Heart right ventricle (tissue), 16 donors: ENCODE results near the gene HMG20A. TPM values are rescaled to one million over a fixed set of nuclear protein-coding genes. Genes with fewer than 3 reads are reported as not detected.

Source experiments
- ATAC-seq, 8 donors: fragments of 200-7000 bp; cut with Tn5 transposase; one replicate each; pipeline ENCODE4 v1.9.1; 2020; ENCODE audit warnings: mild to moderate bottlenecking in 8 of 8, moderate library complexity in 8 of 8, moderate number of reproducible peaks in 1 of 8
- DNase-seq, 2 donors: peaks; one replicate each; pipeline ENCODE4 v3.0.0-alpha.2; 2020
- H3K27ac ChIP-seq, 10 donors: fragments of 200-600 bp; sonication (generic) in 2 of 10; one replicate each; pipeline versions ENCODE4 v1.5.0 to v1.8.0; 2020 to 2022; ENCODE audit warnings: mild to moderate bottlenecking in 3 of 10
- H3K27me3 ChIP-seq, 7 donors: fragments of 200-600 bp; one replicate each; pipeline ENCODE4 v1.8.0; 2021 to 2022; ENCODE audit warnings: mild to moderate bottlenecking in 2 of 7
- H3K36me3 ChIP-seq, 9 donors: fragments of 200-600 bp; sonication (generic) in 1 of 9; one replicate each; pipeline versions ENCODE4 v1.5.0 to v1.8.0; 2020 to 2022; ENCODE audit warnings: mild to moderate bottlenecking in 2 of 9
- H3K4me1 ChIP-seq, 9 donors: fragments of 200-600 bp; sonication (generic) in 1 of 9; one replicate each; pipeline versions ENCODE4 v1.5.0 to v1.8.0; 2020 to 2022; ENCODE audit warnings: mild to moderate bottlenecking in 4 of 9
- H3K4me3 ChIP-seq, 10 donors: fragments of 200-600 bp; sonication (generic) in 2 of 10; one replicate each; pipeline versions ENCODE4 v1.5.0 to v1.8.0; 2020 to 2022; ENCODE audit warnings: mild to moderate bottlenecking in 7 of 10, moderate library complexity in 2 of 10
- H3K9me3 ChIP-seq, 11 donors: fragments of 200-600 bp in 10 of 11; sonication (generic) in 2 of 11; one replicate each; pipeline versions ENCODE4 v1.5.0 to v1.8.0; 2013 to 2022; ENCODE audit warnings: mild to moderate bottlenecking in 2 of 11, control low read depth in 1 of 11, moderate library complexity in 1 of 11
- WGBS, 2 donors: extraction: QIAGEN DNeasy Blood & Tissue Kit; methylation state at CpG; one replicate each; pipeline ENCODE4 v1.1.7; 2013; ENCODE audit warnings: inconsistent platforms in 1 of 2; 5-methylcytosine and 5-hydroxymethylcytosine counted together
- intact Hi-C, 10 donors: fragments of 100-400 bp; cut with DNase I; formaldehyde crosslinking; loops; one replicate each; pipeline versions ENCODE4 v1.11.1 to v1.14.2; 2022
- long read RNA-seq, 3 donors: library from polyadenylated mRNA; unstranded; transcript quantifications; one replicate each; pipeline ENCODE4 v2.0.0, GENCODE V29; 2020 to 2021
- polyA plus RNA-seq, 2 donors: library from polyadenylated mRNA; stranded (reverse); fragments of 200-250 nt; gene quantifications; one replicate each; pipeline ENCODE4 v1.2.3, GENCODE V29; 2013
- total RNA-seq, 10 donors: library from RNA; stranded (reverse); fragmentation: NEBNext Ultra II Directional in 3 of 10; extraction: Animal tissue kit (Norgen Biotek cat#: 25700) in 3 of 10; gene quantifications; one replicate each; pipeline versions ENCODE4 v1.2.1 to v1.2.4, GENCODE V29; 2021 to 2023
- TF ChIP-seq, protein P1 (sequence below), 9 donors: fragments of 200-600 bp; sonication (generic) in 2 of 9; IDR thresholded peaks; one replicate each; pipeline versions ENCODE4 v1.5.0 to v1.8.0; 2021 to 2022; ENCODE audit warnings: antibody characterized with exemption in 9 of 9, mild to moderate bottlenecking in 5 of 9, moderate library complexity in 1 of 9
- donor health status: Arrhythmogenic right ventricular cardiomyopathy.
- donor health status: ischemic (EF 13 %, LVEDD 7.1; RV severe dilation, severe dysfunction).
- donor health status: healthy with polysubstance abuse.
- donor health status: DM: no; HTN: yes; CAD: no.
- donor health status: DM: no; HTN: no; CAD: no.
- donor health status: ischemic (EF 25% LVEDD 6.9; RV normal size, moderate dysfunction).
- donor health status: ischemic (EF 25% LVEDD 5.7; RV mildly dilated, moderate dysfunction).
- donor health status: healthy.
- donor health status: DM: yes; HTN: yes; CAD: no.
- donor health status: Ischemic cardiomyopathy.
- donor health status: ischemic (EF 35%, LVEDD 5.7; RV mildly dilated, moderate dysfunction).
- donor health status: nonischemic (EF 11% LVEDD 7.7; RV severe dilation, severe dysfunction).
- donor health status: DM: yes; HTN: yes; CAD: no.
- donor health status: PGD.
- donor health status: ischemic (EF 29% LVEDD 5.4; RV normal size, mild dysfunction).
- donor health status: nonischemic (EF 23%, LVEDD 6.1; RV moderate dilation, normal function).

HMG20A gene
- total RNA-seq: 10 to 100 TPM; 25.7 to 60.2 (median 41.6) TPM
- 10 to 100 TPM in 1 of 2 donors, 1 to 10 TPM in 1; 9.9 to 13.9 TPM for polyA plus RNA-seq
- long read RNA-seq, donor 1, full-length matches to known transcripts: 16 of 21 reads
- long read RNA-seq, donor 1, partial matches to known transcripts: 3 of 21 reads
- long read RNA-seq, donor 1, other reads (novel, unspliced or antisense): 2 of 21 reads
- long read RNA-seq, donor 2, full-length matches to known transcripts: 19 of 31 reads
- long read RNA-seq, donor 2, partial matches to known transcripts: 8 of 31 reads
- long read RNA-seq, donor 2, other reads (novel, unspliced or antisense): 4 of 31 reads
- long read RNA-seq, donor 3, full-length matches to known transcripts: 50 of 74 reads
- long read RNA-seq, donor 3, partial matches to known transcripts: 17 of 74 reads
- long read RNA-seq, donor 3, other reads (novel, unspliced or antisense): 7 of 74 reads

DNA sequence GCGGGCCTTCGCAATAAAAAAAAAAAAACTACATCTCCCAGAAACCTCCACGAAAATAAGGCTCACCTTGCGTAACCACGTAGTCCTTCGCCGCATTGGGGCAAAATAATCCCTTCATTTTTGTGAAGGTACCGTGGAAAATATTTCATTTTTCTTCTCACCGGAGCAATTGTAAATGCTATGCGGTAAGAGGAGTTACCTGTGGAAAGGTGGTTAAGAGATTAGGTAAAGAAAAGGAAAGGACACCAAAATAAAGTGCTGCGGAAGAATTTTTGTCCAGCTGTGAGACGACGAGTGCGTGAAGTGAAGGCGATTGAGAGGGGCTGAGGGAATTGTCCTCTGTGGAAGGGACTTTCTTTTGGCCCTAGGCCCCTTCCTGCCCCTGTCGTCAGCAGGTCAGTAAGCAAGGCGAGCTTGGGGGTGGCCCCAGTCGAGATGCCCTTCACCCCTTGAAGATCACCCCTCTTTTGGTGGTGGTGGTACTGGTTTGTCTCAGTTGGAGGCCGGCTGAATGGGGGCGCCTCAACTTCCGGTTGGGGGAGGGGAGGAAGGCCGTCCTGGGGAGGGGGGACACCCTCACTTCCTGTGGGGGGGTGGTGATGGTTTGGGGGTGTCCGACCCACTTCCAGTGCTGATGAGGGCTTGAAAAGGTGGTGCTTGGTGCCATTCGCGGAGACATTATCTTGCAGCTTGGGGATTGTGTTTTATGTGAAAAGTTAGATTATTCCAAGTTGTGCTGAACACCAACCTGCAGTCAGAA lies at the start of gene HMG20A:
HMG20A (plus strand) TSS at position 279 of the 760 bp plus-strand sequence. CDS start 37,520 bp downstream, outside the sequence.
- peak; percentile 38 to 81 (median 68) for ATAC-seq
- H3K4me3 ChIP-seq: peak within 1 kb of the TSS; percentile 73 to 97 (median 90)
- H3K4me1 ChIP-seq: peaks cover under 1 to 70% (median 59%) of the 10 kb centered on the region in 9 donors
- no peaks in the 10 kb centered on the region for H3K27me3 ChIP-seq
- TF ChIP-seq, protein P1, sequence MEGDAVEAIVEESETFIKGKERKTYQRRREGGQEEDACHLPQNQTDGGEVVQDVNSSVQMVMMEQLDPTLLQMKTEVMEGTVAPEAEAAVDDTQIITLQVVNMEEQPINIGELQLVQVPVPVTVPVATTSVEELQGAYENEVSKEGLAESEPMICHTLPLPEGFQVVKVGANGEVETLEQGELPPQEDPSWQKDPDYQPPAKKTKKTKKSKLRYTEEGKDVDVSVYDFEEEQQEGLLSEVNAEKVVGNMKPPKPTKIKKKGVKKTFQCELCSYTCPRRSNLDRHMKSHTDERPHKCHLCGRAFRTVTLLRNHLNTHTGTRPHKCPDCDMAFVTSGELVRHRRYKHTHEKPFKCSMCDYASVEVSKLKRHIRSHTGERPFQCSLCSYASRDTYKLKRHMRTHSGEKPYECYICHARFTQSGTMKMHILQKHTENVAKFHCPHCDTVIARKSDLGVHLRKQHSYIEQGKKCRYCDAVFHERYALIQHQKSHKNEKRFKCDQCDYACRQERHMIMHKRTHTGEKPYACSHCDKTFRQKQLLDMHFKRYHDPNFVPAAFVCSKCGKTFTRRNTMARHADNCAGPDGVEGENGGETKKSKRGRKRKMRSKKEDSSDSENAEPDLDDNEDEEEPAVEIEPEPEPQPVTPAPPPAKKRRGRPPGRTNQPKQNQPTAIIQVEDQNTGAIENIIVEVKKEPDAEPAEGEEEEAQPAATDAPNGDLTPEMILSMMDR (IDR thresholded peaks at IDR 0.05): peak in 1 of 9 donors; percentile 7
- H3K36me3 ChIP-seq: no peaks in the 10 kb centered on the region
- intact Hi-C loops: loop anchor here in 6 of 10 donors (1.0 to 5.0 kb wide), 5 partner anchors 62 to 234 kb away; no protein-coding TSS in a partner anchor
- 0 to 1% methylated on average over 25 of the region's 25 CpGs for WGBS, 2 donors
- peak; percentile 56 to 72 for DNase-seq
- peak within 1 kb of the TSS; percentile 92 to 98 (median 96) for H3K27ac ChIP-seq
- H3K9me3 ChIP-seq: no peaks in the 10 kb centered on the region

DNA sequence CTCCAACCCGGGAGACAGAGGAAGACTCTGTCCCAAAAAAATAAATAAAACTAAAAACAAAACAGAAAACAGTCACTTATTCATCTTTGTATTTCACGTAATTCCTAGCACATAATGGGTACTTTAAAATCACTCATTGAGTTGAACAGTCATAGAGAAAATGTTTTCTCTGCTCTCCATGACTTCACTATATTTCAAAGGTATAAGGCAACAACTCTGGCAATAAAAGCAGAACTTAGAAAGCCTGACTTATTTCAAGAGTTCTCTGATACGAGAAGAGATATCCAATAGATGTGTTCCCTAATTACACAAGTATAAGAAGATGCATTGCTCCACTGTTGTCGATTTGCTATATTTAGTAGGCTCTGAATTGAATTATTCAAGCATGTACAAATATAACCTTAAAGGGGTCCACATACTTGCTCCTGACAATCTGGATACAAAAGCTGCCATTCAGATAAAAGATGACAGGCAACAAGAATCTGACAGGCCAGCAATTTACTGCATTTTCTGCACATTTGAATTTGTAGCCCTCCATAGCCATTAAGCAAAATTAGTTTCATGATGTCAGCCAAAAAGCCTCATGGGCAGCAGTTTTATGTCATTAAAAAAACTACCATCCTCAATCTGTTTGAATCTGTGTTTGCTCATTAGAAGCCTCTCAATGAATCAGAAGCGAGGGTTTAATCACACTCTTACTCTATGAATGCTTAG lies 48.7 kb upstream of the HMG20A start:
- H3K36me3 ChIP-seq: no peaks in the 10 kb centered on the region
- no peak overlapping the region for H3K27ac ChIP-seq
- TF ChIP-seq, protein P1 (IDR thresholded peaks at IDR 0.05): no peak
- WGBS, 2 donors: 64 to 83% methylated on average over 5 of the region's 5 CpGs
- no peak overlapping the region for H3K4me3 ChIP-seq
- ATAC-seq (no peak), DNase-seq (no peak)
- intact Hi-C loops: no loop called here
- H3K27me3 ChIP-seq: no peaks in the 10 kb centered on the region
- peaks cover 0 to 42% (median 16%) of the 10 kb centered on the region in 9 donors for H3K4me1 ChIP-seq
- peaks cover 0 to 5% (median 0%) of the 10 kb centered on the region in 11 donors for H3K9me3 ChIP-seq

DNA sequence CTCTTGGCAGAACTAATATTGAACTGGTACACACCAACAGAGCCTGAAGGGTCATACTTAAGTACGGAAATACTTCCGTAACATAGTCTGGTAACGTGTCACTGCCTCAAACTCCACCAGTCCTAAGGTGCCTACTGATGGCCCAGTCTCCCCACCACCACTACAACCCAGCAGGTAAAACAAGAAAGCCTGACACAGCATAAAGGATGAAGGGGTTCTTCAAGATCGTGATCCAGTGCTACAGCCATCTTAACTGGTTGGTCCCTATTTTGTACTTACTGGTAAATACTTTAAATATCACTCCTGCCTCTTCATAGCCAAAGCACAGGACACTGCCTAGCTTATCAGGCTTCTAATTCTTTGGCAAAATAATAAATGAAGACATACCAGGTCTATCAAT lies 47.2 kb upstream of the HMG20A start:
- H3K4me3 ChIP-seq: no peak overlapping the region
- H3K27ac ChIP-seq: no peak overlapping the region
- WGBS, 2 donors: 74 to 84% methylated on average over 4 of the region's 4 CpGs
- no peaks in the 10 kb centered on the region for H3K27me3 ChIP-seq
- TF ChIP-seq, protein P1 (IDR thresholded peaks at IDR 0.05): no peak
- H3K36me3 ChIP-seq: no peaks in the 10 kb centered on the region
- ATAC-seq (peak in 1 of 8 donors; percentile 10), DNase-seq (no peak)
- H3K4me1 ChIP-seq: peaks cover 0 to 42% (median 16%) of the 10 kb centered on the region in 9 donors
- H3K9me3 ChIP-seq: peaks cover 0 to 5% (median 0%) of the 10 kb centered on the region in 11 donors
- intact Hi-C loops: no loop called here

DNA sequence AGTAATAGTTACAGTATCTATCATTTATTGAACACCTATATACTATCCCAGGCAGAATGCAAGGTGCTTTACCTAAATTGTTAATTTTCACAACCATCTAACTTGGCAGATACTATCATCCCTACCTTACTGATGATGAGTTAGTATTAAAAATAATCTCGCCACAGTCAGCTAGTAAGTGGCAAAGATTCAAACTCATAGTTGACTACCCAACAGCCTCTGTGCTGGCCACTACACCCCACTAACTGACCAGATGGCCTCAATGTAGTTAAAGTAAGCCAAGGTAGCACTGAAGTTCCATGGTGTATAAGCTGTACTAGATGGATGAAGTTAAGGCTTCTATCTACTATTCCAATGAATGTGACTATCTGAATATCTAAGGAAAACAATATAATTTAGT lies 45.6 kb upstream of the HMG20A start:
- ATAC-seq: no peak
- WGBS, 2 donors: 92 to 94% methylated on average over 1 of the region's 1 CpG

More for the DNA sequence above, 45.6 kb upstream of the HMG20A start:
- Histone ChIP-seq H3K4me3 (no peak overlapping the region), H3K4me1 (peaks cover 0 to 34% (median 9%) of the 10 kb centered on the region in 9 donors), H3K9me3 (peaks cover 0 to 5% (median 0%) of the 10 kb centered on the region in 11 donors), H3K27me3 (no peaks in the 10 kb centered on the region), H3K27ac (no peak overlapping the region), H3K36me3 (no peaks in the 10 kb centered on the region)
- TF ChIP-seq, protein P1 (IDR thresholded peaks at IDR 0.05): no peak
- DNase-seq: no peak
- intact Hi-C loops: no loop called here
